NCI-H524 (cell line): ENCODE results near the gene GAGE12J.
"Not testable (repeated sequence)": the region's sequence is repeated elsewhere in the genome, so short reads cannot be mapped to it uniquely, and the experiment has no call there.

Experiments used
- DNase-seq, 2 experiments: peaks; one replicate each; lab custom pipeline; 2025; lab: John Stamatoyannopoulos, UW

GAGE12J gene

GRCh38 chrX:49321737-49322136 lies at the start of gene GAGE12J:
TSS of gene GAGE12J (plus strand) at chrX:49322037. CDS start at chrX:49323194, 1,157 bp downstream.
- DNase-seq, result not testable (repeated sequence)

DNA sequence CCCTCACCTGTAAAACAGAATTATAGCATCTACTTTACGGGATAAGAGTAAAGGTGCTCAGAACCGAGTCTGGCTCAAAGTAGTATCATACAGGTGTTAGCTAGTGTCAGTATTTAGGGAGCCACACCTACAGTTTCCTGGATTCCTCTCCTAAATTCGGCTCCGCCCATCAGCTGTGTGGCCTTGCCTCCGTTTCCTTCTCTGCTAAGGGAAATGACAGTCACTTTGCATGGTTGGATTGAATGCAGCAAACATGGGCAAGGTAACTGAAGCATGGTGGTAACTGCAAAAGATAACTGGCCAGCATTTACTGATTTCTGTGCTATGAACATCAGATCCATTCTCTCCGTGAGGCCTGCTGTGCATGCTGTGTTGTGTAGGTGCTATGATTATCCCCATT lies 49.4 kb upstream of the GAGE12J start:
- DNase-seq, result no peak

GRCh38 chrX:49273181-49273727 lies 48.6 kb upstream of the GAGE12J start:
- no peak for DNase-seq

DNA sequence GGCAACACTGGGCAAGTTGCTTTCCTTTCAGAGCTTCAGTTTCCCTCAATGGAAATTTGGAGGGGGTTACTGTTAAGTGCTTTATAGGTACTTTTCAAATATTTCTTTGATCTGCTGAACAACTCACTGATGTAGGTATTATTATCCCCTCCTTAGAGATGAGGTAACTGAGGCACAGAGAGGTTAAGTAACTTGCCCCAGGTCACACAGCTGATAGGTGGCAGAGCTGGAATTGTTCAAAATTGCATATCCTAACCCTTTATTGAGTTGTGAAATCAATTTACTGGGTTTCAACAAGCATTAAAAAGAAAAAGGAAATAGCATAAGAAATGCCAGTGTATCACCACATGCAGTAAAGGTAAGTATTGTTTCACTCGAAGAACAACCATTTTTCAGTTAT lies 45.6 kb upstream of the GAGE12J start:
- DNase-seq, result no peak

- DNase-seq, result no peak
Observed at GRCh38 chrX:49276671-49277534, 44.9 kb upstream of the GAGE12J start.

- no peak for DNase-seq
Observed at GRCh38 chrX:49277535-49277830, 44.4 kb upstream of the GAGE12J start.

GRCh38 chrX:49278081-49278480 lies 43.8 kb upstream of the GAGE12J start:
- no peak for DNase-seq

DNA sequence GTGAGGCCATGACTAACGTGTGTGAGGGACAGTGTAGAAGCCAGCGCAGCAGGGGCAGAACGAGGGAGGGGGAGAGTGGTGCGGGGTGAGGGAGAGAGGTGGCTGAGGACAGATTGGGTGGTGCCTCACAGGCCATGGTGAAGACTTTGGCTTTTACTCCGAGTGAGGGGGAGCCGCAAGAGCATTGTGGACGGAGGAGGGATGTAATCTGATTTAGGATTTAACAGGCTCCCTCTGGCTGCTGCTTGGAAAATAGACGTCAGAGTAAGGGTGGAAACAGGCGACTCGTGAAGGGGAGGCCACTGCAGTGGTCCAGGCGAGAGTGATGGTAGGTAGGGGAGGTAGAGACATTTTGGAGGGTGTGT lies 39.2 kb upstream of the GAGE12J start:
- peak in 1 of 2 experiments; percentile 63 for DNase-seq

- DNase-seq, result no peak
Observed at GRCh38 chrX:49284212-49284611, 37.6 kb upstream of the GAGE12J start.

GRCh38 chrX:49286136-49286535 lies 35.7 kb upstream of the GAGE12J start:
- no peak for DNase-seq

DNA sequence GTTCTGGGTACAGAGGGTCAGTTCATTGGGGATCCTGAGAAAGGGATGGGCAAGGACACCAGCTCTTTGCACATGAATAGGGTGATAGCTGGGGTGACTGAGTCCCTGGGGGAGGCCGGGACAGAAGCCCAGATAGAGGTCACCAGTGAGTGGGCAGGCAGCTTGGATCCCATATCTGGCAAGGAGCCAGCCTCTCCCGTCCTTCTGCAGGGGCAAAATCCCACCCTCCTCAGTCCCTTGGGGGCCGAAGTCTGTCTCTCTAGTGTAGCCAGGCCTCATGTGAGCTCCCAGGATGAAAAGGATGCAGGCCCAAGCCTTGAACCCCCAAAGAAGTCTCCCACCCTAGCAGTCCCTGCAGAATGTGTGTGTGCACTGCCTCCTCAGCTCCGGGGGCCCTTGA lies 35.3 kb upstream of the GAGE12J start:
- DNase-seq, result no peak

DNA sequence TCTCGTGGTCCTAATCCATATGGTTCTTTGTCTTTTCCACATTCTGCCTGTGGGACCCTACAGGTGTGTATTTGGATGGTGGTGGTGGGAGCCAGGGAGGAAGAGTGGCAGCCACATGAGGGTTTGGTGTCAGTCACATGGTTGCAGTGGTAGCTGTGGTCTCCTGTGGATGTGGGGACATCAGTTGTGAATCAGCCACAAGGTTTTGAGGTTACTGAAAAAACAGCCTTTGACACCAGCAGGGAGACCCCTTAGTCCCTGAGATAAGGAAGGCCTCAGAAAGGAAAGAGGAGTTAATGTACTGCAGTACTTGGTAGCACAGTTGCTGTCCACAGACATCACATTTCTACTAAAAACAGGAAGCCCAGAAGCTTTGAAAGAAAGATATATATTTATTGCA lies 34.2 kb upstream of the GAGE12J start:
- no peak for DNase-seq

DNA sequence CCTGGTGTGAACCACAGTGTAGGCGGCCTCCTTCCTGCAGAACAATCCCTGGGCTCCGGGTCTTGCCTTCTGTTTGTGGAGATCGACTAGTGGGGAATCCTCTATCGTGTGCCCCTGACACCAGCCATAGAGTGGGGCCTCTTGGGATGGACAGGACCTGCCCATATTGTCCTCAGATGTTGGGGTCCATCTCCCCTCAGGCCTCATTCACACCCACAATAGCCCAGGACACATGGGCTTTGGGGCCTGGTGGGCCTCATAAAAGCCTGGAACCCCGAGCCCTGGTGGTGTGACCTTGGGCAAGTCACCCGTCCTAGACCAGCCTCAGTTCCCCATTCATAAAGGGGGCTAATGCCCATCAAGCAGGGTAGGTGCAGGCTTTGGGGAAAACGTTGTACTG lies 31.6 kb upstream of the GAGE12J start:
- DNase-seq, result no peak

DNA sequence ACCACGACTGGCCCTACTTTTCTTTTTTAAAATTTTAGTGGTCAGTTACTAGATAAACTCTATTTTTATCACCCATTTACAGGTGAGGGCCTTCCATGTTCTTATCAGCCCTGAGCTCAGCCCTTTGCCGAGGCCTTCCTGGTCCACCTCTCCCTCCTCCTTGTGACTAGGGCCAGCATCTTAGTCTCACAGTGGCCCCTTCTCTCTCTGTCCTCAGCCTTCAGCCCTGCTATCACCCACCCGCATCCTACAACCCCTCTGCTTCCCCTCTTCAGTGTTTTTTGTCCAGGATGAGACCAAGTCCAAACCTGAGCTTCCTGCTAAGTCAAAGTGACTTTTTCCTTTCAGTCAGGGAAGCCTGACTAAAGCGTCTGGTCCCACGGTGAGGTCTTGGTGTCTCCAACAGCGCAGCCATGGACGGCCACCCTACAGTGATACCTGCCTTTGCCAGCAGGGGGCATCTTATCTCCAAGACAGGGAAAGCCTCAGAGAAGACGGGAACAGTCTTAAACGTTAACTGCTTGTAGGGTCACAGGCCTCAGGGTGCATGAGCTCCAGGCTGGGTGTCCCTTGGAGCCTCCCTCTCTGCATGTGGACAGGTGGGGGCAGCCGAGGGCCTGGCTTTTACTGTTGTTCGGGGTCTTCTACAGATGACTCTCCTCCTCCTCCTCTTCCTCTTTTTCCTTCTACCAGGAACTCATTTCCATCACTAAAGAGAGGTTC lies 30.1 kb upstream of the GAGE12J start:
- DNase-seq, result peak; percentile 23 to 73

DNA sequence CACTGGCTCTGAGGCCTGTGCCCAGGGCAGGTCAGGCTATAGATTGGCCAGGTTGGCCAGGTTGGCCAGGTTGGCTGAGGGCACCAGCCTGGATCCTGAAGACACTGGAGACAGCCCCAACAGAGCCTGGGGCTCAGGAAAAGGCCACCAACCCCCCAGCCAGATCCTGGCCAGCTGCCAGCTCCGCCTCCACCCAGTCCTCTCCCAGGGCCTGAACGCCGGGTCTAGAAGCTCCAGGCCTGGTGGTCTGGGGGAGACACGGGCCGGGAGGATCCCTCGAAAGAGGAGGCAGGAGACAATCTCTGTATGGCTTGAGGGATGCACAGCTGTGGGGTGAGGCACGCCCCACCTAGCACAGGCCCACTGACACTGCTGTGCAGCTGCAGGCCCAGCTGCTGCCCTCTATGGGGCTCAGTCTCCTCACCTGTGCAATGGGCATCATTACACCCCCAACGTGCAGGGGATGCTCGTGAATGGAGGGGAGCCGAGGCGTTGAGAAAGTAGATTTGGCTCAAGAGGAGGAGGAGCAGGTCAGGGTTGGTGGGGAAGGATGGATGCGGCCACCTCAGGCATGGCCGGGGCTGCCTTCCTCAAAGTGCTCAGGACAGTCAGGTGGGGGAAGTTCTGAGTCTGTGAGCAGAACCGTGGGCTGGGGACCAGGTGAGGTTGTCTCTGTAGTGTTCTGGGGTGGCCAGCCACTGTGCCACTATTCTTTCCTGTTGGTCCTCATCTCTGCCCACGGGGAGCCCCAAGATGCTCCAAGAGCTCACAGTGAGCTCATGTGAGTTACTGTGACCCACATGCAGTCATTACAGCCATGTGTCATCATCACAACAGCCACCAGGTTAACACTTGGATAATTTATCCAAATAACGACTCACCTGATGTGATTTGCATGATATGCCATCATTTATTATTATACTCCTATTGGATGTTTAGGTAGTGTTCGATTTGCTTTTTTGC lies 29.2 kb upstream of the GAGE12J start:
- DNase-seq, result no peak

DNA sequence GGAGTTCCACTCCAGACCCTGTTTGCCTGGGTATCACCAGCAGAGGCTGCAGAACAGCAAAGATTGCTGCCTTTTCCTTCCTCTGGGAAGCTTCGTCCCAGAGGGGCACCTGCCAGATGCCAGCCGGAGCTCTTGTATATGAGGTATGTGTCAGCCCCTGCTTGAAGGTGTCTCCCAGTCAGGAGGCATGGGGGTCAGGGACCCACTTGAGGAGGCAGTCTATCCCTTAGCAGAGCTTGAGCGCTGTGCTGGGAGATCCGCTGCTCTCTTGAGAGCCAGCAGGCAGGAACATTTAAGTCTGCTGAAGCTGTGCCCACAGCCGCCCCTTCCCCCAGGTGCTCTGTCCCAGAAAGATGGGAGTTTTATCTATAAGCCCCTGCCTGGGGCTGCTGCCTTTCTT lies 22.5 kb upstream of the GAGE12J start:
- not testable (repeated sequence) for DNase-seq

GRCh38 chrX:49300703-49301102 lies 21.1 kb upstream of the GAGE12J start:
- DNase-seq, result no peak

GRCh38 chrX:49303346-49303745 lies 18.5 kb upstream of the GAGE12J start, which contains the start of gene GAGE10:
TSS of gene GAGE10 (plus strand) at chrX:49303646. CDS start at chrX:49304860, 1,214 bp downstream.
- DNase-seq, result no peak

DNA sequence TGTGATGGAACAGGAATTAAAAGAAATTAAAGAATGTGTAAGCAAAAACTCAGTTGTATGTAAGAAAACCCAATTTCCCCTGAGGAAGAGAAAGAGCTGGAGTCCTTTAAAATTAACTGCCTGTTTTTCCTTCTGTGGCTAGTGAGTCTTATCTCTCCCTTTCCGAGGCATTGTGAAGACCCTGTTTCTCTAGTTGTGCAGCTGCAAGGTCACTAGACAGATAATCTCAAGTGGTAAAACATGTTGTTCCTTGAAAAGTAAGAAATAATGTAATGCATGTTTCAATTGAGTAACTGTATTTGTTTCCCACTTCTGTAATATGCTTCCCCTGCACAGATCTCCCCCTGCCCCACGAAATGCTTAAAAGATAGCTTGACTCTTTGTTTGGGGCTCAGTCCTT lies 14.1 kb upstream of the GAGE12J start:
- not testable (repeated sequence) for DNase-seq

GRCh38 chrX:49308604-49309269 lies 13.1 kb upstream of the GAGE12J start:
- no peak for DNase-seq

GRCh38 chrX:49309401-49309981 lies 12.3 kb upstream of the GAGE12J start:
- no peak for DNase-seq
